Colonic mucosa (tissue), 4 donors: ENCODE measurements around the gene TEPSIN. TPM values are rescaled to one million over a fixed set of nuclear protein-coding genes. Genes with fewer than 3 reads are reported as not detected.

Source experiments
- DNase-seq: peaks from one replicate; pipeline ENCODE4 v3.0.0-alpha.2; 2020
- H3K27ac ChIP-seq: fragments of 200-600 bp; one replicate; pipeline ENCODE4 v1.8.0; 2021
- H3K27me3 ChIP-seq: fragments of 200-600 bp; one replicate; pipeline ENCODE4 v1.8.0; 2021
- H3K36me3 ChIP-seq: fragments of 200-600 bp; one replicate; pipeline ENCODE4 v1.8.0; 2021
- H3K4me1 ChIP-seq: fragments of 200-600 bp; one replicate; pipeline ENCODE4 v1.8.0; 2021; ENCODE audit warnings: mild to moderate bottlenecking
- H3K4me3 ChIP-seq: fragments of 200-600 bp; one replicate; pipeline ENCODE4 v1.8.0; 2021
- H3K9ac ChIP-seq, 2 donors: one replicate each; pipeline ENCODE4 v1.7.0; 2013; ENCODE audit warnings: control low read depth in 2 of 2, low read depth in 2 of 2, low read length in 2 of 2
- H3K9me3 ChIP-seq: fragments of 200-600 bp; one replicate; pipeline ENCODE4 v1.8.0; 2021
- intact Hi-C: fragments of 100-400 bp; cut with DNase I; formaldehyde crosslinking; loops from one replicate; pipeline ENCODE4 v1.14.1; 2022
- total RNA-seq, 2 donors: library from RNA; stranded (reverse); fragmentation: NEBNext Ultra II Directional in 1 of 2; extraction: Animal tissue kit (Norgen Biotek cat#: 25700) in 1 of 2; gene quantifications; one replicate each; pipeline ENCODE4 v1.2.1, GENCODE V29; 2021
- TF ChIP-seq, protein P1 (sequence below): fragments of 200-600 bp; IDR thresholded peaks from one replicate; pipeline ENCODE4 v1.8.0; 2022; ENCODE audit warnings: antibody characterized with exemption, mild to moderate bottlenecking
- donor health status: healthy.
- donor health status: DM: no; HTN: no; CAD: no.
- donor health status: DM: no; HTN: no; CAD: no.

The TEPSIN gene
- total RNA-seq, 2 donors from 2014 or later: 29.3 to 46.7 TPM

DNA sequence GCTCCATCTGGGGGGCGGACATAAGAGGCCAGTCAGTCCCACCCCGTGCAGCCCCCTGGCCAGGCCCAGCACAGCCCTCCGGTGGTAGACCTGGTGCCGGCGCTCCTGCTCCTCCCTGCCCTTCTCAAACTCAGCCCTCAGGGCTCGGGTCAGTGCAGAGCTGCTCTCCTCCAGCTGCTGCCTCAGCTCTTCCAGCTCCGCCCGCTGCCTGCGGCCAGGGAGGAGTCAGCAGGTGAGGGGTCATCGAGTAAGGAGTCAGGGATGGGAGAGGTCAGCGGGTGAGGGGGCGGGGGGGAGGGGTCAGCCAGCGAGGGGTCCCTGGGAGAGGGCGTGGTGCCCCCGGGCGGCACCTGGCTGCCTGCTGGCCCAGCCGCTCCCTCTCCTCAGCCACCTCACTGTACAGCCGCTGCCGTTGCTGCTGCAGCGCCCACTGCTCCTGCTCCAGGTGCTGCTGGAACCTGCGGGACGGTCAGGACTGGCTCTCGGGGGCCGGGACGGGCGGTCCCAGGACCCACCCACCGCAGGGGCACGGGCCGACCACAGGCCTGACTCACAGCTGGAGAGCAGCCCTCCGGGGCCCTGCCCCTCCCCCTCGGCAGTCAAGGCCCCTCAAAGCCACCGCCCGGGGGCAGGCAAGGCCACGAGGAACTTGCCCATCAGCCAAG is 46.3 kb downstream of the TEPSIN start:
- intact Hi-C loops: no loop called here
- Histone ChIP-seq H3K9me3 (no peaks in the 10 kb centered on the region), H3K4me3 (no peak overlapping the region), H3K27ac (no peak overlapping the region), H3K9ac (no peak overlapping the region), H3K27me3 (no peaks in the 10 kb centered on the region), H3K36me3 (no peaks in the 10 kb centered on the region), H3K4me1 (no peaks in the 10 kb centered on the region)
- DNase-seq: no peak
- TF ChIP-seq, protein P1, sequence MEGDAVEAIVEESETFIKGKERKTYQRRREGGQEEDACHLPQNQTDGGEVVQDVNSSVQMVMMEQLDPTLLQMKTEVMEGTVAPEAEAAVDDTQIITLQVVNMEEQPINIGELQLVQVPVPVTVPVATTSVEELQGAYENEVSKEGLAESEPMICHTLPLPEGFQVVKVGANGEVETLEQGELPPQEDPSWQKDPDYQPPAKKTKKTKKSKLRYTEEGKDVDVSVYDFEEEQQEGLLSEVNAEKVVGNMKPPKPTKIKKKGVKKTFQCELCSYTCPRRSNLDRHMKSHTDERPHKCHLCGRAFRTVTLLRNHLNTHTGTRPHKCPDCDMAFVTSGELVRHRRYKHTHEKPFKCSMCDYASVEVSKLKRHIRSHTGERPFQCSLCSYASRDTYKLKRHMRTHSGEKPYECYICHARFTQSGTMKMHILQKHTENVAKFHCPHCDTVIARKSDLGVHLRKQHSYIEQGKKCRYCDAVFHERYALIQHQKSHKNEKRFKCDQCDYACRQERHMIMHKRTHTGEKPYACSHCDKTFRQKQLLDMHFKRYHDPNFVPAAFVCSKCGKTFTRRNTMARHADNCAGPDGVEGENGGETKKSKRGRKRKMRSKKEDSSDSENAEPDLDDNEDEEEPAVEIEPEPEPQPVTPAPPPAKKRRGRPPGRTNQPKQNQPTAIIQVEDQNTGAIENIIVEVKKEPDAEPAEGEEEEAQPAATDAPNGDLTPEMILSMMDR: no peak

GRCh38 chr17:81191646-81192045 is 47.2 kb downstream of the TEPSIN start:
- intact Hi-C loops: no loop called here
- DNase-seq: no peak
- Histone ChIP-seq H3K27ac (no peak overlapping the region), H3K9me3 (no peaks in the 10 kb centered on the region), H3K27me3 (no peaks in the 10 kb centered on the region), H3K4me3 (no peak overlapping the region), H3K9ac (no peak overlapping the region), H3K4me1 (no peaks in the 10 kb centered on the region), H3K36me3 (no peaks in the 10 kb centered on the region)
- TF ChIP-seq, protein P1: no peak

- H3K9me3 ChIP-seq: no peaks in the 10 kb centered on the region
- no peak for DNase-seq
- H3K27me3 ChIP-seq: no peaks in the 10 kb centered on the region
- intact Hi-C loops: no loop called here
- TF ChIP-seq, protein P1: no peak
- no peaks in the 10 kb centered on the region for H3K4me1 ChIP-seq
- H3K4me3 ChIP-seq: no peak overlapping the region
- no peak overlapping the region for H3K9ac ChIP-seq
- H3K36me3 ChIP-seq: no peaks in the 10 kb centered on the region
- no peak overlapping the region for H3K27ac ChIP-seq
Measured at GRCh38 chr17:81191116-81191515, 47.7 kb downstream of the TEPSIN start.

GRCh38 chr17:81190591-81190990 is 48.3 kb downstream of the TEPSIN start:
- intact Hi-C loops: no loop called here

GRCh38 chr17:81189670-81190530 is 49.0 kb downstream of the TEPSIN start:
- H3K9me3 ChIP-seq: no peaks in the 10 kb centered on the region
- H3K4me1 ChIP-seq: no peaks in the 10 kb centered on the region
- H3K27ac ChIP-seq: no peak overlapping the region
- no peak overlapping the region for H3K4me3 ChIP-seq
- H3K27me3 ChIP-seq: no peaks in the 10 kb centered on the region
- no peak overlapping the region for H3K9ac ChIP-seq
- intact Hi-C loops: no loop called here
- TF ChIP-seq, protein P1: no peak
- no peak for DNase-seq
- H3K36me3 ChIP-seq: no peaks in the 10 kb centered on the region

More at GRCh38 chr17:81190591-81190990, 48.3 kb downstream of the TEPSIN start:
- no peak overlapping the region for H3K27ac ChIP-seq
- H3K4me1 ChIP-seq: no peaks in the 10 kb centered on the region
- H3K9ac ChIP-seq: no peak overlapping the region
- no peaks in the 10 kb centered on the region for H3K9me3 ChIP-seq
- no peaks in the 10 kb centered on the region for H3K27me3 ChIP-seq
- no peak for DNase-seq
- TF ChIP-seq, protein P1: no peak
- H3K4me3 ChIP-seq: no peak overlapping the region
- no peaks in the 10 kb centered on the region for H3K36me3 ChIP-seq
